ENCODE results near the gene PILRA. TPM values are rescaled to one million over a fixed set of nuclear protein-coding genes. Genes with fewer than 3 reads are reported as not detected.
"Not testable (repeated sequence)": the region's sequence is repeated elsewhere in the genome, so short reads cannot be mapped to it uniquely, and the experiment has no call there.

PILRA gene
- total and polyA plus RNA-seq, 8 donors: 1.4 to 10.0 (median 3.1) TPM; not detected in 3

- TF ChIP-seq, protein P1, sequence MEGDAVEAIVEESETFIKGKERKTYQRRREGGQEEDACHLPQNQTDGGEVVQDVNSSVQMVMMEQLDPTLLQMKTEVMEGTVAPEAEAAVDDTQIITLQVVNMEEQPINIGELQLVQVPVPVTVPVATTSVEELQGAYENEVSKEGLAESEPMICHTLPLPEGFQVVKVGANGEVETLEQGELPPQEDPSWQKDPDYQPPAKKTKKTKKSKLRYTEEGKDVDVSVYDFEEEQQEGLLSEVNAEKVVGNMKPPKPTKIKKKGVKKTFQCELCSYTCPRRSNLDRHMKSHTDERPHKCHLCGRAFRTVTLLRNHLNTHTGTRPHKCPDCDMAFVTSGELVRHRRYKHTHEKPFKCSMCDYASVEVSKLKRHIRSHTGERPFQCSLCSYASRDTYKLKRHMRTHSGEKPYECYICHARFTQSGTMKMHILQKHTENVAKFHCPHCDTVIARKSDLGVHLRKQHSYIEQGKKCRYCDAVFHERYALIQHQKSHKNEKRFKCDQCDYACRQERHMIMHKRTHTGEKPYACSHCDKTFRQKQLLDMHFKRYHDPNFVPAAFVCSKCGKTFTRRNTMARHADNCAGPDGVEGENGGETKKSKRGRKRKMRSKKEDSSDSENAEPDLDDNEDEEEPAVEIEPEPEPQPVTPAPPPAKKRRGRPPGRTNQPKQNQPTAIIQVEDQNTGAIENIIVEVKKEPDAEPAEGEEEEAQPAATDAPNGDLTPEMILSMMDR (IDR thresholded peaks at IDR 0.05): no peak
- TF ChIP-seq EP300 (IDR thresholded peaks at IDR 0.05): no peak
- TF ChIP-seq POLR2AphosphoS5 (IDR thresholded peaks at IDR 0.05): no peak
- no peak for TF ChIP-seq POLR2A (IDR thresholded peaks at IDR 0.05)
- 79 to 93% (median 85%) methylated on average over 9 of the region's 9 CpGs for WGBS, 5 donors
- Histone ChIP-seq H3K4me1 (peaks cover 0 to 9% (median 7%) of the 10 kb centered on the region in 4 donors), H3K27ac (peak overlapping the region in 3 of 5 donors; percentile 49 to 58 (median 51)), H3K9me3 (no peaks in the 10 kb centered on the region), H3K36me3 (no peaks in the 10 kb centered on the region), H3K27me3 (no peaks in the 10 kb centered on the region), H3K4me3 (no peak overlapping the region)
- intact Hi-C loops (cut with DNase I; ENCODE audit: low total_unique reads): no loop called here
- no peak for DNase-seq
Measured at GRCh38 chr7:100443096-100443840, 70.0 kb downstream of the PILRA start.

DNA sequence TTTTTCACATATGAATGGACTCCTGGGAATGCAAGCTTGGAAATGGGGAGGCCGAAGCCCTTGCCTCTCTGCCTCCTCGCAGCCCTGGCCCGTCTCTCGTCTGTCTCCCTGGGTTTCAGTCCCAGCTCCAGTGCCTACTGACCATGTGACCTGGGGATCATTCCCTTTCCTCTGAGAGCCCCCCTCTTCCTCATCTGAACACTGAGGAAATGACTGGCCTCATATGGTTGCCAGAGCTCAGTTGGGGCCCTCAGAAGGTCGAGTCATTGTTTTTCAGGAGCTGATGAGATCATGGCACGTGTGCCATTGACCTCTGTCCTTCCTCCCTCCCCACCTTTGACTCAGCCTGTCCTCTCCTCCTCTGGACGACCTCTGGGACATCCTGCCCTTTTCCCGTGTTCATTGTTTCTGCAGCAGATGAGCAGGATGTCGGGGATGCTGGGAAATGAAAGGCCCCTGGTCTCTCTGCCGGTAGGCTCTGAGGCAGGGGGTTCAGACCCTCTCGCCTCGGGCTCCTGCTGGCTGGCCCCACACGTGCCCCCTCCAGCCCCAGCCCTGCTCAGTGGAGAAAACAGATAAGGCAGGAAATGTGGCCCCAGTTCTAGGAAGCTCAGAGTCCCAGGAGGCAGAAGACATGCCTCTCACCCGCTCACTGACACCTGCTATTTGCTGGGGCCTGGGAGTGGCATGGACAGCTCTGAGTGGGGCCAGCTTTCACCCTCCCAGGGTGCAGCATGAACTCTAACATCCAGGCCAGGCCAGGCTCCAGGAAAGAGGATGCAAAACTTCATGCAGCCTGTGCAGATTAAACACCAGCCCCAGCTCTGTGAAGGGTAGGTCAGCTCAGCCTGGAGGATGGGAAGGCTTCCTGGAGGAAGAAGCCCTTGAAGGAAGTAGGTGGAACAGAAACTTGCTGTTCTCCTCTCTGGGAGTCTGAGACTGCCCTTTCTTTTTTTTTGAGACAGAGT, 71.3 kb downstream of the PILRA start:
- TF ChIP-seq POLR2AphosphoS5 (IDR thresholded peaks at IDR 0.05): peak in 1 of 3 donors; percentile 38
- TF ChIP-seq, protein P1 (IDR thresholded peaks at IDR 0.05): no peak
- intact Hi-C loops (cut with DNase I; ENCODE audit: low total_unique reads): no loop called here
- peak overlapping the region in 4 of 5 donors; percentile 19 to 58 (median 52) for H3K27ac ChIP-seq
- peak in 1 of 2 donors; percentile 78 for DNase-seq
- peaks cover 0 to 10% (median 7%) of the 10 kb centered on the region in 4 donors for H3K4me1 ChIP-seq
- no peaks in the 10 kb centered on the region for H3K27me3 ChIP-seq
- H3K4me3 ChIP-seq: no peak overlapping the region
- H3K9me3 ChIP-seq: no peaks in the 10 kb centered on the region
- WGBS, 5 donors: 41 to 46% (median 46%) methylated on average over 14 of the region's 14 CpGs
- H3K36me3 ChIP-seq: no peaks in the 10 kb centered on the region

GRCh38 chr7:100446040-100446439, 72.8 kb downstream of the PILRA start:
- Histone ChIP-seq H3K27ac (no peak overlapping the region), H3K9me3 (no peaks in the 10 kb centered on the region)
- intact Hi-C loops (cut with DNase I; ENCODE audit: low total_unique reads): no loop called here

GRCh38 chr7:100447363-100447762, 74.1 kb downstream of the PILRA start:
- peaks cover 0 to 24% (median 16%) of the 10 kb centered on the region in 4 donors for H3K4me1 ChIP-seq
- H3K9me3 ChIP-seq; H3K27me3 ChIP-seq; H3K36me3 ChIP-seq; H3K4me3 ChIP-seq; intact Hi-C loops (cut with DNase I; ENCODE audit: low total_unique reads); H3K27ac ChIP-seq; DNase-seq: not testable (repeated sequence)
- 94 to 98% (median 96%) methylated on average over 8 of the region's 8 CpGs for WGBS, 5 donors

More at GRCh38 chr7:100446040-100446439, 72.8 kb downstream of the PILRA start:
- H3K4me1 ChIP-seq: peaks cover 0 to 24% (median 16%) of the 10 kb centered on the region in 4 donors
- H3K4me3 ChIP-seq: no peak overlapping the region
- no peaks in the 10 kb centered on the region for H3K36me3 ChIP-seq
- H3K27me3 ChIP-seq: no peaks in the 10 kb centered on the region
- DNase-seq: no peak
- no peak for TF ChIP-seq EP300 (IDR thresholded peaks at IDR 0.05)
- TF ChIP-seq POLR2AphosphoS5 (IDR thresholded peaks at IDR 0.05): no peak
- no peak for TF ChIP-seq POLR2A (IDR thresholded peaks at IDR 0.05)
- TF ChIP-seq, protein P1 (IDR thresholded peaks at IDR 0.05): no peak
- WGBS, 5 donors: 60 to 80% (median 73%) methylated on average over 2 of the region's 2 CpGs

Data from stomach (tissue), 9 donors.